Right lobe of liver (tissue), 4 donors: ENCODE results near the gene BCAR3.

Source experiments
- CTCF ChIP-seq, 4 donors: fragments of 200-600 bp in 3 of 4; fragments of 450-650 bp in 1 of 4; IDR thresholded peaks; one replicate each; pipeline versions ENCODE4 v1.5.1 to v1.8.0; 2016 to 2022; ENCODE audit warnings: antibody characterized with exemption in 4 of 4, mild to moderate bottlenecking in 2 of 4
- POLR2A ChIP-seq: fragments of 450-650 bp; IDR thresholded peaks from one replicate; pipeline ENCODE4 v1.6.1; 2017; ENCODE audit warnings: antibody characterized with exemption, mild to moderate bottlenecking
- donor health status: DM: no; HTN: no; CAD: no.
- donor health status: DM: no; HTN: no; CAD: no.
- donor health status: DM: no; HTN: yes; CAD: no.

- TF ChIP-seq CTCF (IDR thresholded peaks at IDR 0.05) (no peak), POLR2A (no peak)
Observed at GRCh38 chr1:93612510-93612909, 69.1 kb downstream of the BCAR3 start.
